Esophagus squamous epithelium (tissue), 5 donors: ENCODE measurements around the gene AXIN1. TPM values are rescaled to one million over a fixed set of nuclear protein-coding genes. Genes with fewer than 3 reads are reported as not detected.

Experiments
- DNase-seq: peaks from one replicate; lab custom pipeline; 2025; lab: John Stamatoyannopoulos, UW
- H3K27ac ChIP-seq, 4 donors: fragments of 200-600 bp; sonication (generic); one replicate each; pipeline ENCODE4 v1.5.1; 2016 to 2019; ENCODE audit warnings: mild to moderate bottlenecking in 1 of 4
- H3K27me3 ChIP-seq, 4 donors: fragments of 200-600 bp; sonication (generic); 1 replicate in 3 of 4; 2 replicates in 1 of 4; pipeline versions ENCODE4 v1.5.1 to v1.6.0; 2017 to 2021; ENCODE audit warnings: antibody characterized with exemption in 1 of 4
- H3K36me3 ChIP-seq, 3 donors: fragments of 200-600 bp; sonication (generic); one replicate each; pipeline ENCODE4 v1.5.1; 2016 to 2019
- H3K4me1 ChIP-seq, 3 donors: fragments of 200-600 bp; sonication (generic); one replicate each; pipeline ENCODE4 v1.5.1; 2017 to 2019
- H3K4me3 ChIP-seq, 4 donors: fragments of 200-600 bp; sonication (generic); 1 replicate in 3 of 4; 2 replicates in 1 of 4; pipeline ENCODE4 v1.5.1; 2016 to 2019; ENCODE audit warnings: mild to moderate bottlenecking in 2 of 4, moderate library complexity in 1 of 4
- H3K9me3 ChIP-seq, 3 donors: fragments of 200-600 bp; sonication (generic); one replicate each; pipeline ENCODE4 v1.5.1; 2016 to 2019
- POLR2A ChIP-seq, 4 donors: fragments of 450-650 bp; IDR thresholded peaks; one replicate each; pipeline ENCODE4 v1.6.1; 2017; ENCODE audit warnings: antibody characterized with exemption in 4 of 4, mild to moderate bottlenecking in 4 of 4, moderate library complexity in 3 of 4
- WGBS, 2 donors: methylation state at CpG; one replicate each; pipeline ENCODE4 v1.1.5; 2018; 5-methylcytosine and 5-hydroxymethylcytosine counted together
- intact Hi-C: fragments of 100-400 bp; cut with DNase I; formaldehyde crosslinking; loops from one replicate; pipeline ENCODE4 v1.15.0; 2022
- total RNA-seq, 4 donors: library from RNA; depleted of rRNA; stranded (reverse); fragments of >200 nt; gene quantifications; one replicate each; pipeline ENCODE4 v1.1.0, GENCODE V29; 2016
- TF ChIP-seq, protein P1 (sequence below), 6 experiments: fragments of 450-650 bp in 4 of 6; fragments of 200-600 bp in 2 of 6; sonication (generic) in 2 of 6; IDR thresholded peaks; one replicate each; pipeline ENCODE4 v1.5.1; 2016 to 2019; ENCODE audit warnings: antibody characterized with exemption in 6 of 6, mild to moderate bottlenecking in 4 of 6, moderate library complexity in 4 of 6
- donor health status: DM: yes; HTN: yes; CAD: no.

Gene AXIN1
- total RNA-seq, 4 donors from 2014 or later: 17.8 to 32.2 (median 22.2) TPM

GRCh38 chr16:282491-282890 is 70.0 kb downstream of the AXIN1 start:
- Histone ChIP-seq H3K36me3 (peaks cover 0 to 13% (median 2%) of the 10 kb centered on the region in 3 donors), H3K4me3 (no peak overlapping the region), H3K27me3 (peaks cover 6 to 50% (median 11%) of the 10 kb centered on the region in 4 donors), H3K27ac (no peak overlapping the region), H3K4me1 (peaks cover 6 to 32% (median 18%) of the 10 kb centered on the region in 3 donors), H3K9me3 (no peaks in the 10 kb centered on the region)
- DNase-seq: no peak
- TF ChIP-seq, protein P1, sequence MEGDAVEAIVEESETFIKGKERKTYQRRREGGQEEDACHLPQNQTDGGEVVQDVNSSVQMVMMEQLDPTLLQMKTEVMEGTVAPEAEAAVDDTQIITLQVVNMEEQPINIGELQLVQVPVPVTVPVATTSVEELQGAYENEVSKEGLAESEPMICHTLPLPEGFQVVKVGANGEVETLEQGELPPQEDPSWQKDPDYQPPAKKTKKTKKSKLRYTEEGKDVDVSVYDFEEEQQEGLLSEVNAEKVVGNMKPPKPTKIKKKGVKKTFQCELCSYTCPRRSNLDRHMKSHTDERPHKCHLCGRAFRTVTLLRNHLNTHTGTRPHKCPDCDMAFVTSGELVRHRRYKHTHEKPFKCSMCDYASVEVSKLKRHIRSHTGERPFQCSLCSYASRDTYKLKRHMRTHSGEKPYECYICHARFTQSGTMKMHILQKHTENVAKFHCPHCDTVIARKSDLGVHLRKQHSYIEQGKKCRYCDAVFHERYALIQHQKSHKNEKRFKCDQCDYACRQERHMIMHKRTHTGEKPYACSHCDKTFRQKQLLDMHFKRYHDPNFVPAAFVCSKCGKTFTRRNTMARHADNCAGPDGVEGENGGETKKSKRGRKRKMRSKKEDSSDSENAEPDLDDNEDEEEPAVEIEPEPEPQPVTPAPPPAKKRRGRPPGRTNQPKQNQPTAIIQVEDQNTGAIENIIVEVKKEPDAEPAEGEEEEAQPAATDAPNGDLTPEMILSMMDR (IDR thresholded peaks at IDR 0.05): no peak
- TF ChIP-seq POLR2A (IDR thresholded peaks at IDR 0.05): no peak
- WGBS, 2 donors: 89 to 91% methylated on average over 8 to 10 of the region's 22 CpGs
- intact Hi-C loops: no loop called here

DNA sequence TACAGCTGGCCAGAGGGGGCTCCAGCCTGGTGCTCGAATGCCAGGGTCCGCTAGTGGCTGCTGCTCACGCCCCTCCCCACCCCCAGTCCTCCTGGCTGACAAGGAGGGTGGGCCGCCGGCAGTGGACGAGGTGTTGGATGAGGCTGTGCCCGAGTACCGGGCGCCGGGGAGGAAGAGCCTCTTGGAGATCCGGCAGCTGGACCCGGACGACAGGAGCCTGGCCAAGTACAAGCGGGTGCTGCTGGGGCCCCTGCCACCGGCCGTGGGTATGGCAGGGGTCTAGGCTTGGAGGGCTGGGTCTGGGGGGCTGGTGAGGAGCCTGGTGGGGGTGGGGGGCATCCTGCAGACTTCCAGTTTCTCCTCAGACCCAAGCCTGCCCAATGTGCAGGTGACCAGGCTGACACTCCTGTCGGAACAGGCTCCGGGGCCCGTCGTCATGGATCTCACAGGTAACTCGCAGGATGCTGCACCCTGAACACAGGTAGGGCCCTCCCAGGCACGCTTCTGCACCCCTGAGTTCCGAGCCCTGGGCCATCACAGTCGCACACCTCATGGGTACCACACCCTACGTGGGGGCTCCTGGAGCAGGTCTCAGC is 70.8 kb downstream of the AXIN1 start:
- peaks cover 6 to 32% (median 18%) of the 10 kb centered on the region in 3 donors for H3K4me1 ChIP-seq
- TF ChIP-seq, protein P1 (IDR thresholded peaks at IDR 0.05): no peak
- no peak for TF ChIP-seq POLR2A (IDR thresholded peaks at IDR 0.05)
- 27 to 40% methylated on average over 1 to 3 of the region's 25 CpGs for WGBS, 2 donors
- peaks cover 6 to 55% (median 11%) of the 10 kb centered on the region in 4 donors for H3K27me3 ChIP-seq
- no peak overlapping the region for H3K4me3 ChIP-seq
- no peak overlapping the region for H3K27ac ChIP-seq
- intact Hi-C loops: no loop called here
- DNase-seq: no peak
- H3K36me3 ChIP-seq: peaks cover 0 to 6% (median 0%) of the 10 kb centered on the region in 3 donors
- H3K9me3 ChIP-seq: no peaks in the 10 kb centered on the region

DNA sequence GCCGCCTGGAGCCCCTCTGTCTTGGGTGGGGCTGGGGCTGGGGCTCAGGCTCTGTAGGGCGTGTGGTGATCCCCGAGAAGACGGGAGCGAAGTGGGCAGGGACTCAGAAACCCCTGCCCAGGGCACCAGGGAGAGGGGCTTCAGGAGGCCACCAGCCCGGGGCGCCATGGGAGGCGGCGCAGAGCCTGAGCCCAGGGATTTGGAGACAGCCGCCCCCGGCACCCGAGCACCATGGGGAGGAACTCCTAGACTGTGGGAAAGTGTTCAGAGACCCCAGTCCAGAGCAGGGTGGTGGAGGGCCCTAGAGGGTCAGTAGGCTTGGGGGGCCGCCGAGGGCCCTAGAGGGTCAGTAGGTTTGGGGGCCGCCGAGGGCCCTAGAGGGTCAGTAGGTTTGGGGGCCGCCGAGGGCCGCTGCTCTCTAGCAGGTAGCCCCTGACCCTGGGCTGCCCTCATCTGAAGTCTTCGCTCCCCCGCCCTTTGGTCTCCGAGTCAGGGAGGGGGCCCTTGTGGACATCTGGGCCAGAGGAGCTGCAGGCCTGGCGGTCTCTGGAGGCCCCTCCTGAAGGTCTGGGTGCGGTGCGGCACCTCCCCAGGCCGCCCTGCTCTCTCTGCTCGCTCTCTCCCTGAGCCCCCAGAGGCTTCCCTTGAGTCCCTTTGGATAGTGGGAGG is 71.4 kb downstream of the AXIN1 start:
- no peak overlapping the region for H3K27ac ChIP-seq
- H3K36me3 ChIP-seq: no peaks in the 10 kb centered on the region
- intact Hi-C loops: no loop called here
- peak overlapping the region in 2 of 4 donors; percentile 40 to 60 for H3K4me3 ChIP-seq
- no peaks in the 10 kb centered on the region for H3K9me3 ChIP-seq
- 40 to 58% methylated on average over 6 to 17 of the region's 27 CpGs for WGBS, 2 donors
- TF ChIP-seq POLR2A (IDR thresholded peaks at IDR 0.05): no peak
- TF ChIP-seq, protein P1 (IDR thresholded peaks at IDR 0.05): no peak
- peaks cover 6 to 61% (median 11%) of the 10 kb centered on the region in 4 donors for H3K27me3 ChIP-seq
- DNase-seq: no peak
- peaks cover 8 to 38% (median 18%) of the 10 kb centered on the region in 3 donors for H3K4me1 ChIP-seq

DNA sequence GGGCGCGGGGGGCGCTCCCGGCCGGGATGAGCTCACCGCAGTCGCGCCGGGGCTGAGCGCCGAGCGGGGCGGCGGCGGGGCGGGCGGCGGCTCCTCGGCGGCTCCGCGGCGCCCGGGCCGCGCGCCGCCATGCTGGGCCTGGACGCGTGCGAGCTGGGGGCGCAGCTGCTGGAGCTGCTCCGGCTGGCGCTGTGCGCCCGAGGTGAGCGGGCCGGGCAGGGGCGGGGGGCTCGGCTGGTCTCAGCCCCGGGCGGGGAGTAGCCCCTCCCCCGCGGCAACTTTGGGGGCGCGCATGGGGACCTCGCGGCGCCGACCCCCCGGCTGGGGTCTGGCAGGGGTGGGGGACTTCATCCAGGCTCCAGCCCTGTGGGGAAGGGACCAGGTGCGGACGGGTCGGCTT is 72.0 kb downstream of the AXIN1 start, which contains the start of gene ARHGDIG:
Gene ARHGDIG, plus strand, starts transcription at position 40 of the 400 bp plus-strand sequence. Its CDS starts 90 bp downstream, at position 130.
- TF ChIP-seq POLR2A (IDR thresholded peaks at IDR 0.05): no peak
- TF ChIP-seq, protein P1 (IDR thresholded peaks at IDR 0.05): no peak
- H3K27ac ChIP-seq: no peak within 1 kb of the TSS
- peaks cover 6 to 67% (median 11%) of the 10 kb centered on the region in 4 donors for H3K27me3 ChIP-seq
- H3K9me3 ChIP-seq: no peaks in the 10 kb centered on the region
- no peaks in the 10 kb centered on the region for H3K36me3 ChIP-seq
- peak within 1 kb of the TSS in 3 of 4 donors; percentile 3 to 60 (median 40) for H3K4me3 ChIP-seq
- intact Hi-C loops: no loop called here
- no CpG with 5 or more reads among the region's 54 CpGs for WGBS, 2 donors
- H3K4me1 ChIP-seq: peaks cover 10 to 42% (median 23%) of the 10 kb centered on the region in 3 donors
- DNase-seq: no peak

GRCh38 chr16:280005-280460 is 72.5 kb downstream of the AXIN1 start:
- Histone ChIP-seq H3K9me3 (no peaks in the 10 kb centered on the region), H3K36me3 (no peaks in the 10 kb centered on the region), H3K4me1 (peaks cover 12 to 46% (median 28%) of the 10 kb centered on the region in 3 donors), H3K27me3 (peaks cover 6 to 72% (median 11%) of the 10 kb centered on the region in 4 donors), H3K4me3 (peak overlapping the region in 3 of 4 donors; percentile 3 to 55 (median 37)), H3K27ac (no peak overlapping the region)
- intact Hi-C loops: no loop called here
- WGBS, 2 donors: no CpG with 5 or more reads among the region's 47 CpGs
- DNase-seq: no peak
- TF ChIP-seq, protein P1 (IDR thresholded peaks at IDR 0.05): no peak
- no peak for TF ChIP-seq POLR2A (IDR thresholded peaks at IDR 0.05)
